ENCODE results near the gene P2RY12. TPM values are rescaled to one million over a fixed set of nuclear protein-coding genes. Genes with fewer than 3 reads are reported as not detected.

The P2RY12 gene
- total and polyA plus RNA-seq, 2 of the 4 experiments (the other 2 are of a cell fraction) = not detected

DNA sequence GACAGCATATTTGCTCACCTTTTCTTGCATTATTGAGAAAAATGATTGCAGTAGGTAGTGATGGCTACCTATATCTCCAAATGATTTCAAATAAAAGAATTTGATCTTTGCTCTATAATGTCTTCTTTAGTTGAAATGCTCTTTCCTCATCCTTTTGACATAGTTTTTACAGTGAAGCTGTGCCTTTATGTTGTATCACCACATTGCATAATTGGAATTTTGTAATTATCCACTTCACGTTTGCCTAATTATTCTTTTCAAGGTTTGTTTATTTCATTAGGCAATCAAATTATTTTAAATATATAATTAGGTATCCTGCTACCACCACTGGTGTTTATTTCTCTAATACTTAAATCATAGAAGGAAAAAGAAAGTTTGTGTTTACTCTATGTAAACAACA lies 33.9 kb downstream of the P2RY12 start:
- no peak overlapping the region for H3K23ac ChIP-seq (ENCODE audit: low read depth, low read length)
- no peak overlapping the region for H2BK15ac ChIP-seq (ENCODE audit: low read depth, low read length)
- no peak overlapping the region for H4K91ac ChIP-seq (ENCODE audit: insufficient read depth, low read depth, low read length)
- no peak overlapping the region for H3K9ac ChIP-seq (ENCODE audit: low read depth, low read length)
- H3K4me1 ChIP-seq (ENCODE audit: control insufficient read depth, insufficient read depth, low read length) = peaks cover 3% of the 10 kb centered on the region; the same call in 1 of the 2 replicates
- H4K5ac ChIP-seq (ENCODE audit: low read depth, low read length) = no peak overlapping the region
- H2BK5ac ChIP-seq (ENCODE audit: low read depth, low read length, poor library complexity, severe bottlenecking) = no peak overlapping the region
- no peak overlapping the region for H3K4ac ChIP-seq (ENCODE audit: low read depth, low read length)
- no peak overlapping the region for H2BK20ac ChIP-seq (ENCODE audit: low read depth, low read length)
- no peak overlapping the region for H3K4me3 ChIP-seq (ENCODE audit: insufficient read depth, low read depth, low read length)
- H3K14ac ChIP-seq (replicated peaks; ENCODE audit: low read depth, low read length) = no peak overlapping the region
- H3K79me1 ChIP-seq (ENCODE audit: low read depth in 1 of 2, low read length in 2 of 2) = no peaks in the 10 kb centered on the region
- DNase-seq (no peak), ATAC-seq (ENCODE audit: low read depth) (peak; percentile 10; the same call in 1 of the 2 replicates)
- no peak overlapping the region for H3K27ac ChIP-seq (ENCODE audit: insufficient read depth, low read length)
- in situ Hi-C loops (cut with MboI; ENCODE audit: low sequenced_read_pairs) (no loop called here), intact Hi-C loops (cut with micrococcal nuclease) (no loop called here), dilution Hi-C loops (cut with HindIII; ENCODE audit: low sequenced_read_pairs, unreplicated experiment) (no loop called here)
- H2AK9ac ChIP-seq (replicated peaks; ENCODE audit: low read depth, low read length, poor library complexity) = no peak overlapping the region
- no peaks in the 10 kb centered on the region for H3K27me3 ChIP-seq (ENCODE audit: control insufficient read depth, insufficient read depth, low read length)
- H3K56ac ChIP-seq (ENCODE audit: extremely low read depth, insufficient read depth, low read length) = no peak overlapping the region
- CTCF ChIA-PET = no interaction called here
- H2AFZ ChIP-seq (replicated peaks; ENCODE audit: low read length, poor library complexity) = no peak overlapping the region
- H2BK120ac ChIP-seq (ENCODE audit: low read depth, low read length) = no peak overlapping the region
- POLR2A ChIA-PET (ENCODE audit: unreplicated experiment) = no interaction called here
- no peak overlapping the region for H3K18ac ChIP-seq (ENCODE audit: low read depth, low read length)
- H3K36me3 ChIP-seq (ENCODE audit: control insufficient read depth, insufficient read depth, low read length) = no peaks in the 10 kb centered on the region
- no peak overlapping the region for H3K4me2 ChIP-seq (ENCODE audit: low read depth, low read length)
- WGBS, 2 experiments (ENCODE audit: extremely low coverage in 2 of 2, insufficient read length in 1 of 2) = no CpG with 5 or more reads among the region's 1 CpG
- H4K8ac ChIP-seq (ENCODE audit: low read depth in 2 of 2, low read length in 2 of 2) = no peak overlapping the region
- TF ChIP-seq, protein P1, sequence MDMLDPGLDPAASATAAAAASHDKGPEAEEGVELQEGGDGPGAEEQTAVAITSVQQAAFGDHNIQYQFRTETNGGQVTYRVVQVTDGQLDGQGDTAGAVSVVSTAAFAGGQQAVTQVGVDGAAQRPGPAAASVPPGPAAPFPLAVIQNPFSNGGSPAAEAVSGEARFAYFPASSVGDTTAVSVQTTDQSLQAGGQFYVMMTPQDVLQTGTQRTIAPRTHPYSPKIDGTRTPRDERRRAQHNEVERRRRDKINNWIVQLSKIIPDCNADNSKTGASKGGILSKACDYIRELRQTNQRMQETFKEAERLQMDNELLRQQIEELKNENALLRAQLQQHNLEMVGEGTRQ (IDR thresholded peaks at IDR 0.05; ENCODE audit: low read depth, low read length) = no peak
- TF ChIP-seq MAFK (IDR thresholded peaks at IDR 0.05; ENCODE audit: low read depth, low read length) = no peak
- TF ChIP-seq FOS (IDR thresholded peaks at IDR 0.05; ENCODE audit: low read depth, low read length) = no peak
- TF ChIP-seq, protein P2, sequence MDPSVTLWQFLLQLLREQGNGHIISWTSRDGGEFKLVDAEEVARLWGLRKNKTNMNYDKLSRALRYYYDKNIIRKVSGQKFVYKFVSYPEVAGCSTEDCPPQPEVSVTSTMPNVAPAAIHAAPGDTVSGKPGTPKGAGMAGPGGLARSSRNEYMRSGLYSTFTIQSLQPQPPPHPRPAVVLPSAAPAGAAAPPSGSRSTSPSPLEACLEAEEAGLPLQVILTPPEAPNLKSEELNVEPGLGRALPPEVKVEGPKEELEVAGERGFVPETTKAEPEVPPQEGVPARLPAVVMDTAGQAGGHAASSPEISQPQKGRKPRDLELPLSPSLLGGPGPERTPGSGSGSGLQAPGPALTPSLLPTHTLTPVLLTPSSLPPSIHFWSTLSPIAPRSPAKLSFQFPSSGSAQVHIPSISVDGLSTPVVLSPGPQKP (IDR thresholded peaks at IDR 0.05; ENCODE audit: borderline replicate concordance, low read depth, low read length) = no peak
- no peak for TF ChIP-seq MXI1 (IDR thresholded peaks at IDR 0.05; ENCODE audit: borderline replicate concordance, low read depth, low read length)
- TF ChIP-seq RAD21 (IDR thresholded peaks at IDR 0.05; ENCODE audit: low read length) = no peak
- no peak for TF ChIP-seq RFX5 (IDR thresholded peaks at IDR 0.05; ENCODE audit: low read depth, low read length)
- no peak for TF ChIP-seq NFE2L2 (IDR thresholded peaks at IDR 0.05; ENCODE audit: low read depth, low read length)
- no peak for TF ChIP-seq CHD1 (IDR thresholded peaks at IDR 0.05; ENCODE audit: low read depth, low read length)
- TF ChIP-seq BHLHE40 (IDR thresholded peaks at IDR 0.05; ENCODE audit: low read depth, low read length) = no peak
- no peak for TF ChIP-seq POLR2A (IDR thresholded peaks at IDR 0.05; ENCODE audit: low read depth, low read length)
- TF ChIP-seq CEBPB (IDR thresholded peaks at IDR 0.05; ENCODE audit: low read depth, low read length) = no peak
- no peak for TF ChIP-seq SMC3 (IDR thresholded peaks at IDR 0.05; ENCODE audit: low read depth, low read length)
- TF ChIP-seq MAZ (IDR thresholded peaks at IDR 0.05; ENCODE audit: borderline replicate concordance, low read depth, low read length) = no peak
- TF ChIP-seq, protein P3, sequence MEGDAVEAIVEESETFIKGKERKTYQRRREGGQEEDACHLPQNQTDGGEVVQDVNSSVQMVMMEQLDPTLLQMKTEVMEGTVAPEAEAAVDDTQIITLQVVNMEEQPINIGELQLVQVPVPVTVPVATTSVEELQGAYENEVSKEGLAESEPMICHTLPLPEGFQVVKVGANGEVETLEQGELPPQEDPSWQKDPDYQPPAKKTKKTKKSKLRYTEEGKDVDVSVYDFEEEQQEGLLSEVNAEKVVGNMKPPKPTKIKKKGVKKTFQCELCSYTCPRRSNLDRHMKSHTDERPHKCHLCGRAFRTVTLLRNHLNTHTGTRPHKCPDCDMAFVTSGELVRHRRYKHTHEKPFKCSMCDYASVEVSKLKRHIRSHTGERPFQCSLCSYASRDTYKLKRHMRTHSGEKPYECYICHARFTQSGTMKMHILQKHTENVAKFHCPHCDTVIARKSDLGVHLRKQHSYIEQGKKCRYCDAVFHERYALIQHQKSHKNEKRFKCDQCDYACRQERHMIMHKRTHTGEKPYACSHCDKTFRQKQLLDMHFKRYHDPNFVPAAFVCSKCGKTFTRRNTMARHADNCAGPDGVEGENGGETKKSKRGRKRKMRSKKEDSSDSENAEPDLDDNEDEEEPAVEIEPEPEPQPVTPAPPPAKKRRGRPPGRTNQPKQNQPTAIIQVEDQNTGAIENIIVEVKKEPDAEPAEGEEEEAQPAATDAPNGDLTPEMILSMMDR (conservative IDR thresholded peaks at IDR 0.05; ENCODE audit: low read depth, low read length) = no peak
- no peak for TF ChIP-seq RCOR1 (IDR thresholded peaks at IDR 0.05; ENCODE audit: insufficient replicate concordance, low read length)
- BruUV-seq (replicated peaks) = no TSS peak
- H3K9me3 ChIP-seq (ENCODE audit: control insufficient read depth, insufficient read depth, low read length) = no peaks in the 10 kb centered on the region
- no peaks in the 10 kb centered on the region; the same call in 1 of the 2 replicates for H3K9me1 ChIP-seq (ENCODE audit: insufficient read depth, low read length)
- no peak overlapping the region for H2AK5ac ChIP-seq (ENCODE audit: low read depth, low read length)
- H4K20me1 ChIP-seq (ENCODE audit: insufficient read depth, low read length) = no peaks in the 10 kb centered on the region
